Camera-type eye (tissue), 1 donor: ENCODE results near the gene NSUN5. TPM values are rescaled to one million over a fixed set of nuclear protein-coding genes. Genes with fewer than 3 reads are reported as not detected.

ENCODE experiments used
- total RNA-seq: library from RNA; depleted of rRNA; stranded (reverse); fragments of >200 nt; gene quantifications from one replicate; pipeline ENCODE4 v1.2.3, GENCODE V29; 2014

The NSUN5 gene
- total RNA-seq = 18.4 TPM

DNA sequence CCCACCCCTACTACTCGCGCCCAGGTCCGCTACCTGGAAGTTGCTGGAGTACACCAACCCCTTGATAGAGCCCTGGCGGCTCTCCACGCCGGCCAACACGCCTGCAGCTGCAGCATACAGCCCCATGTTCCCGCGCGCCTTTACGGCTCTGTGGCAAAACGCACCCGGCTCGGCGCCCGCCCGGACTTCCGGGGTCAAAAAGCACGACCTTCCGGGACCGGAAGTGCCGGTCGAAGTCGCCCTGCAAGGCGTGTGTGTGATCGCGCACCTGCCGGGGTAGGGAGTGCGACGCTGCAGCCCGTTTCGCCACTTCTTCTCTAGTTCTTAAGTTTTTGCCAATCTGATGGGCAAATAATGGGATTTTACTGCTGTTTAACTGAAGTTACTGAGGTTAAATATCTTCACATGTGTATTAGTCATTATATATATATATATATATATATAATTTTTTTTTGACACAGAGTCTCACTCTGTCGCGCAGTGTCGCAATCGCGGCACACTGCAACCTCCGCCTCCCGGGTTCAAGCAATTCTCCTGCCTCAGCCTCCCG lies at the start of gene NSUN5:
TSS of gene NSUN5 (minus strand) at position 162 of the 550 bp plus-strand sequence. CDS start at position 126, 36 bp downstream.

DNA sequence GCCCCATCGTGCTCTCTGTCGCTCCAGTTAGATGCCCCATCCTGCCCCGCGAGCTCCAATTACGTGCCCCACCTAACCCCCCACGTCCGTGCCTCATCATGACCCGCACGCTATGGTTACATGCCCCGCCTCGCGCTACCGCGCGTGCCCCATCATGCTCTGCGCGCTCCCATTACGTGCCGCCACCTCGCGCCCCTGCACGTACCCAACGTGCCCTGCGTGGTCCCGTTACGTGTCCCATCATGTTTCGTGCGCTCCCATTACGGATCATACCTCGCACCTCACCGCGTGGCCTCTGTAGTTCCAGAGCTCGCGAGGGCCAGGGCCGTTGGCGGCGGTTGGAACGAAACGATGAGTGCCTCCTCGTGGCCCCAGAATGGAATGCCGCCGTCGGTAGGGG lies 19.3 kb upstream of the NSUN5 start, which contains the start of the genes FKBP6 and TRIM50:
TSS of gene FKBP6 (plus strand) at position 240 of the 400 bp plus-strand sequence. CDS start 268 bp downstream, outside the sequence.
TSS of gene TRIM50 (minus strand) at position 161 of the 400 bp plus-strand sequence. CDS start 3,295 bp downstream, outside the sequence.

Other genes starting within 250 kb of the NSUN5 start
- not detected for gene SPDYE9, start 222.8 kb downstream of the NSUN5 start, total RNA-seq
- not detected for gene TRIM50, start 19.3 kb upstream of the NSUN5 start, total RNA-seq
- not detected for gene FKBP6, start 19.3 kb upstream of the NSUN5 start, total RNA-seq
- 4.2 TPM for gene FZD9, start 125.0 kb upstream of the NSUN5 start, total RNA-seq
- 90.4 TPM for gene BAZ1B, start 213.5 kb upstream of the NSUN5 start, total RNA-seq
- gene BCL7B, start 248.9 kb upstream of the NSUN5 start, total RNA-seq = 15.7 TPM